Measurements from ENCODE around the gene SDC3.
A peak's percentile ranks its signal among the peaks of the same experiment; 100 is the strongest.

The SDC3 gene

GRCh38 chr1:30928789-30929134 lies 20.2 kb upstream of the SDC3 start:
- DNase-seq, result no peak

GRCh38 chr1:30928171-30928570 lies 19.6 kb upstream of the SDC3 start:
- no peak for DNase-seq

GRCh38 chr1:30927448-30927847 lies 18.9 kb upstream of the SDC3 start:
- no peak for DNase-seq

GRCh38 chr1:30923597-30923996 lies 15.0 kb upstream of the SDC3 start:
- no peak for DNase-seq

- no peak for DNase-seq
Measured at GRCh38 chr1:30920827-30921226, 12.3 kb upstream of the SDC3 start.

- no peak for DNase-seq
Measured at GRCh38 chr1:30919025-30919881, 10.7 kb upstream of the SDC3 start.

- no peak for DNase-seq
Measured at GRCh38 chr1:30916296-30916695, 7.7 kb upstream of the SDC3 start.

GRCh38 chr1:30915491-30916230 lies 7.1 kb upstream of the SDC3 start:
- no peak for DNase-seq

- no peak for DNase-seq
Measured at GRCh38 chr1:30914931-30915330, 6.4 kb upstream of the SDC3 start.

GRCh38 chr1:30914587-30914922 lies 6.0 kb upstream of the SDC3 start:
- DNase-seq, result no peak

GRCh38 chr1:30912913-30913652 lies 4.5 kb upstream of the SDC3 start:
- peak in 7 of 56 donors; percentile 22 to 42 (median 29) for DNase-seq

GRCh38 chr1:30912224-30912623 lies 3.7 kb upstream of the SDC3 start:
- no peak for DNase-seq

- peak in 52 of 56 donors; percentile 30 to 92 (median 74) for DNase-seq
Measured at GRCh38 chr1:30911059-30911954, 2.7 kb upstream of the SDC3 start.

- DNase-seq, result no peak
Measured at GRCh38 chr1:30909365-30910068, 959 bp upstream of the SDC3 start.

GRCh38 chr1:30908316-30908695 lies 252 bp downstream of the SDC3 start:
- DNase-seq, result no peak

- peak in 2 of 56 donors; percentile 52 to 53 for DNase-seq
Measured at GRCh38 chr1:30907481-30908315, 860 bp downstream of the SDC3 start.

GRCh38 chr1:30906631-30907441 lies 1.7 kb downstream of the SDC3 start:
- no peak for DNase-seq

- no peak for DNase-seq
Measured at GRCh38 chr1:30905916-30906620, 2.5 kb downstream of the SDC3 start.
